Activated T-helper 9 cell treated with anti-CD3 and anti-CD28 coated beads, Interleukin-2, amount 50 U/mL, for 16 hours (primary cell): Measurements from ENCODE around the gene STAG3.
"Not testable (repeated sequence)": the region's sequence is repeated elsewhere in the genome, so short reads cannot be mapped to it uniquely, and the experiment has no call there.

Experiments
- DNase-seq: peaks from one replicate; pipeline ENCODE4 v3.0.0-alpha.2; 2020; ENCODE audit warnings: low read depth

Gene STAG3

GRCh38 chr7:100174582-100174981, 3.1 kb upstream of the STAG3 start:
- no peak for DNase-seq

GRCh38 chr7:100175296-100175935, 2.3 kb upstream of the STAG3 start:
- no peak for DNase-seq

- no peak for DNase-seq
Observed at GRCh38 chr7:100176096-100177044, 1.3 kb upstream of the STAG3 start.

GRCh38 chr7:100180084-100180483, 2.4 kb downstream of the STAG3 start:
- not testable (repeated sequence) for DNase-seq

- not testable (repeated sequence) for DNase-seq
Observed at GRCh38 chr7:100182616-100183015, 4.9 kb downstream of the STAG3 start.

- DNase-seq, result not testable (repeated sequence)
Observed at GRCh38 chr7:100183090-100183489, 5.4 kb downstream of the STAG3 start.

- no peak for DNase-seq
Observed at GRCh38 chr7:100185726-100186125, 8.0 kb downstream of the STAG3 start.

- no peak for DNase-seq
Observed at GRCh38 chr7:100189061-100189460, 11.3 kb downstream of the STAG3 start.

GRCh38 chr7:100190048-100190711, 12.5 kb downstream of the STAG3 start:
- DNase-seq, result no peak

- DNase-seq, result no peak
Observed at GRCh38 chr7:100191775-100192174, 14.1 kb downstream of the STAG3 start.

- not testable (repeated sequence) for DNase-seq
Observed at GRCh38 chr7:100192281-100192862, 14.7 kb downstream of the STAG3 start.

- DNase-seq, result no peak
Observed at GRCh38 chr7:100192969-100193368, 15.3 kb downstream of the STAG3 start.

- no peak for DNase-seq
Observed at GRCh38 chr7:100195222-100195621, 17.5 kb downstream of the STAG3 start.

GRCh38 chr7:100195901-100196322, 18.2 kb downstream of the STAG3 start:
- not testable (repeated sequence) for DNase-seq

GRCh38 chr7:100198266-100198665, 20.5 kb downstream of the STAG3 start:
- no peak for DNase-seq

GRCh38 chr7:100200693-100201092, 23.0 kb downstream of the STAG3 start:
- DNase-seq, result no peak

GRCh38 chr7:100204454-100204853, 26.7 kb downstream of the STAG3 start:
- DNase-seq, result no peak

GRCh38 chr7:100208911-100209408, 31.2 kb downstream of the STAG3 start:
- no peak for DNase-seq

- no peak for DNase-seq
Observed at GRCh38 chr7:100209493-100209892, 31.8 kb downstream of the STAG3 start.

- DNase-seq, result no peak
Observed at GRCh38 chr7:100210805-100211204, 33.1 kb downstream of the STAG3 start.

GRCh38 chr7:100211342-100211780, 33.6 kb downstream of the STAG3 start:
- DNase-seq, result no peak
